ENCODE measurements around the gene LRMDA. TPM values are rescaled to one million over a fixed set of nuclear protein-coding genes. Genes with fewer than 3 reads are reported as not detected.

Gene LRMDA
- total RNA-seq, 2 donors from 2014 or later: 12.2 to 25.4 TPM

DNA sequence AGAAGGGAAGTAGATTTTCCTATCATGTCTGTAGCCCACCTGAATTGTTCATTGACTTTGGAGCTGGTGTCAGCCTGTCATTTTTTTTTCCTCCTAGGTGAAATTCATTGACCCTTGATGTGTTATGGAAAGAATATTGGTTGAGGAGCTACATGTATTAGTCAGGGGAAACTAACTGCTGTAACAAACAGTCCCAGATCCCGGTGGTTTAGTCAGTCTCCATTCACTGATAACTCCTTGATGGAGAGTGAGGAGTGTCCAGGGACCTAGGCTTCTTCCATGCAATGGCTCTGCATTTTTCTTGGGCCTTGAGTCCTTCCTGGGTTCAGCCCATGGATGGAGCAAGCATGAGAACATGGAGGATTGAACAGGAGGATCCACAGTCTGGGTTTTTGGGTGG is 643.2 kb downstream of the LRMDA start:
- DNase-seq (no peak), ATAC-seq (no peak)
- H3K27me3 ChIP-seq: no peaks in the 10 kb centered on the region
- no peaks in the 10 kb centered on the region for H3K4me1 ChIP-seq
- TF ChIP-seq POLR2A (IDR thresholded peaks at IDR 0.05): no peak
- TF ChIP-seq, protein P1, sequence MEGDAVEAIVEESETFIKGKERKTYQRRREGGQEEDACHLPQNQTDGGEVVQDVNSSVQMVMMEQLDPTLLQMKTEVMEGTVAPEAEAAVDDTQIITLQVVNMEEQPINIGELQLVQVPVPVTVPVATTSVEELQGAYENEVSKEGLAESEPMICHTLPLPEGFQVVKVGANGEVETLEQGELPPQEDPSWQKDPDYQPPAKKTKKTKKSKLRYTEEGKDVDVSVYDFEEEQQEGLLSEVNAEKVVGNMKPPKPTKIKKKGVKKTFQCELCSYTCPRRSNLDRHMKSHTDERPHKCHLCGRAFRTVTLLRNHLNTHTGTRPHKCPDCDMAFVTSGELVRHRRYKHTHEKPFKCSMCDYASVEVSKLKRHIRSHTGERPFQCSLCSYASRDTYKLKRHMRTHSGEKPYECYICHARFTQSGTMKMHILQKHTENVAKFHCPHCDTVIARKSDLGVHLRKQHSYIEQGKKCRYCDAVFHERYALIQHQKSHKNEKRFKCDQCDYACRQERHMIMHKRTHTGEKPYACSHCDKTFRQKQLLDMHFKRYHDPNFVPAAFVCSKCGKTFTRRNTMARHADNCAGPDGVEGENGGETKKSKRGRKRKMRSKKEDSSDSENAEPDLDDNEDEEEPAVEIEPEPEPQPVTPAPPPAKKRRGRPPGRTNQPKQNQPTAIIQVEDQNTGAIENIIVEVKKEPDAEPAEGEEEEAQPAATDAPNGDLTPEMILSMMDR (IDR thresholded peaks at IDR 0.05): no peak
- intact Hi-C loops (cut with DNase I): no loop called here
- H3K36me3 ChIP-seq (replicated peaks in 1 of 2; ENCODE audit: insufficient read depth in 1 of 2, low read depth in 2 of 2): no peaks in the 10 kb centered on the region
- 96 to 100% methylated on average over 1 of the region's 1 CpG for WGBS, 2 donors
- H3K27ac ChIP-seq: no peak overlapping the region
- H3K9me3 ChIP-seq: no peaks in the 10 kb centered on the region
- H3K4me3 ChIP-seq: no peak overlapping the region

- Histone ChIP-seq H3K4me1 (no peaks in the 10 kb centered on the region), H3K27ac (no peak overlapping the region), H3K36me3 (replicated peaks in 1 of 2; ENCODE audit: insufficient read depth in 1 of 2, low read depth in 2 of 2) (no peaks in the 10 kb centered on the region), H3K27me3 (no peaks in the 10 kb centered on the region), H3K9me3 (no peaks in the 10 kb centered on the region), H3K4me3 (no peak overlapping the region)
- ATAC-seq (no peak), DNase-seq (no peak)
- intact Hi-C loops (cut with DNase I): no loop called here
- no peak for TF ChIP-seq POLR2A (IDR thresholded peaks at IDR 0.05)
- TF ChIP-seq, protein P1 (IDR thresholded peaks at IDR 0.05): no peak
Measured at GRCh38 chr10:76080451-76080850, 649.0 kb downstream of the LRMDA start.

GRCh38 chr10:76080991-76081390 is 649.6 kb downstream of the LRMDA start:
- TF ChIP-seq, protein P1 (IDR thresholded peaks at IDR 0.05): no peak
- no peaks in the 10 kb centered on the region for H3K36me3 ChIP-seq (replicated peaks in 1 of 2; ENCODE audit: insufficient read depth in 1 of 2, low read depth in 2 of 2)
- intact Hi-C loops (cut with DNase I): no loop called here
- H3K4me1 ChIP-seq: no peaks in the 10 kb centered on the region
- ATAC-seq: no peak
- H3K27me3 ChIP-seq: no peaks in the 10 kb centered on the region
- 96% methylated on average over 3 of the region's 3 CpGs for WGBS, 2 donors
- no peak overlapping the region for H3K4me3 ChIP-seq
- DNase-seq: no peak
- H3K9me3 ChIP-seq: no peaks in the 10 kb centered on the region
- H3K27ac ChIP-seq: no peak overlapping the region

- H3K27ac ChIP-seq: no peak overlapping the region
- WGBS, 2 donors: 83 to 87% methylated on average over 3 of the region's 3 CpGs
- no peak for ATAC-seq
- no peaks in the 10 kb centered on the region for H3K36me3 ChIP-seq (replicated peaks in 1 of 2; ENCODE audit: insufficient read depth in 1 of 2, low read depth in 2 of 2)
- no peak for DNase-seq
- H3K27me3 ChIP-seq: no peaks in the 10 kb centered on the region
- no peaks in the 10 kb centered on the region for H3K9me3 ChIP-seq
- H3K4me3 ChIP-seq: no peak overlapping the region
- intact Hi-C loops (cut with DNase I): no loop called here
- TF ChIP-seq, protein P1 (IDR thresholded peaks at IDR 0.05): no peak
- TF ChIP-seq POLR2A (IDR thresholded peaks at IDR 0.05): no peak
- H3K4me1 ChIP-seq: no peaks in the 10 kb centered on the region
Measured at GRCh38 chr10:76082232-76082631, 650.8 kb downstream of the LRMDA start.

DNA sequence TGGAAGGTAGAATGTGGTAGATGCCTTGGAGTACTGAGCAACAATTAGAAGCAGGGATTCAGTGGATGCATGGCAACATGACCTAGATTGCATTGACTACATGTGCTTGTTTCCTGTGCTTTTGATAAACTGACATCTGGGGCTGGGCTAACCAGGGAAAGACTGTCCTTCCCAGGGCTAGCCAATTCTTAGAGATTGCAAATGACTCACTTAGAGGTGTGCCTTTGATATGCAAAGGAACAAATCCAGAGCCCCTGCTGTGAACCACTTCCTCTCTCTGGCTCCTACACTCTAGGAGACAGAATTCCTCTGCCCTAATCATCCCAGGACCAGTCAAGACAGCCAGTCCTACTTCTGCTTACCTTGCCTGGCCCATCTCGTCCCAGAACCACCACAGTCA is 651.5 kb downstream of the LRMDA start:
- Histone ChIP-seq H3K4me1 (no peaks in the 10 kb centered on the region), H3K27me3 (no peaks in the 10 kb centered on the region), H3K36me3 (replicated peaks in 1 of 2; ENCODE audit: insufficient read depth in 1 of 2, low read depth in 2 of 2) (no peaks in the 10 kb centered on the region), H3K9me3 (no peaks in the 10 kb centered on the region), H3K27ac (no peak overlapping the region), H3K4me3 (no peak overlapping the region)
- intact Hi-C loops (cut with DNase I): no loop called here
- ATAC-seq (no peak), DNase-seq (no peak)
- WGBS, 2 donors: 87 to 92% methylated on average over 1 of the region's 1 CpG
- TF ChIP-seq, protein P1 (IDR thresholded peaks at IDR 0.05): no peak
- no peak for TF ChIP-seq POLR2A (IDR thresholded peaks at IDR 0.05)

Data from body of pancreas (tissue), 4 donors.